HepG2 (cell line): ENCODE results near the gene PGC. TPM values are rescaled to one million over a fixed set of nuclear protein-coding genes. Genes with fewer than 3 reads are reported as not detected.

Experiments
- CCAR2 ChIP-seq: fragments of 200-400 bp; formaldehyde crosslinking; optimal IDR thresholded peaks from 2 replicates; pipeline ENCODE3; 2018; ENCODE audit warnings: low read depth, mild to moderate bottlenecking, low read length, moderate library complexity
- CEBPG ChIP-seq: IDR thresholded peaks from 2 replicates; pipeline ENCODE4 v1.6.1; 2016
- EZH2 ChIP-seq: conservative IDR thresholded peaks from 2 replicates; pipeline ENCODE4 v1.6.1; 2012; ENCODE audit warnings: mild to moderate bottlenecking, low read depth, low read length, moderate library complexity
- GABPA ChIP-seq, 2 experiments: IDR thresholded peaks; 2 replicates each; pipeline ENCODE4 v1.6.1; 2011 to 2016; ENCODE audit warnings: low read depth in 2 of 2, low read length in 1 of 2, missing biosample characterization in 1 of 2, missing genetic modification characterization in 1 of 2
- IKZF4 ChIP-seq: sonication (generic); formaldehyde crosslinking; IDR thresholded peaks from 2 replicates; pipeline ENCODE4 v1.5.1; 2020; ENCODE audit warnings: borderline replicate concordance, mild to moderate bottlenecking, low read depth, missing genetic modification reagents; ENCODE audit errors: not compliant biosample characterization
- IRX3 ChIP-seq: sonication (generic); formaldehyde crosslinking; IDR thresholded peaks from 2 replicates; pipeline ENCODE4 v1.8.1; 2023; ENCODE audit warnings: mild to moderate bottlenecking, low read depth, missing genetic modification reagents, borderline replicate concordance
- KDM3A ChIP-seq: IDR thresholded peaks from 2 replicates; pipeline ENCODE4 v1.6.1; 2018; ENCODE audit warnings: low read depth, missing compliant biosample characterization
- KLF6 ChIP-seq: IDR thresholded peaks from 2 replicates; pipeline ENCODE4 v1.8.0; 2016; ENCODE audit warnings: missing biosample characterization, missing genetic modification reagents
- LCORL ChIP-seq, 2 experiments: fragments of 450-650 bp in 1 of 2; sonication (generic) in 1 of 2; formaldehyde crosslinking in 1 of 2; IDR thresholded peaks; 2 replicates each; pipeline versions ENCODE4 v1.5.0 to v1.6.1; 2017 to 2020; ENCODE audit warnings: antibody characterized with exemption in 1 of 2, missing genetic modification reagents in 1 of 2
- MBD4 ChIP-seq: IDR thresholded peaks from 2 replicates; pipeline ENCODE4 v1.6.1; 2012; ENCODE audit warnings: low read length, inconsistent platforms, borderline replicate concordance
- MEIS2 ChIP-seq: sonication (generic); formaldehyde crosslinking; IDR thresholded peaks from 2 replicates; pipeline ENCODE4 v1.9.0; 2021; ENCODE audit warnings: mild to moderate bottlenecking, missing genetic modification reagents
- SMAD3 ChIP-seq: sonication (generic); formaldehyde crosslinking; IDR thresholded peaks from 2 replicates; pipeline ENCODE4 v1.4.0; 2020; ENCODE audit warnings: missing genetic modification reagents
- THAP7 ChIP-seq: sonication (generic); formaldehyde crosslinking; IDR thresholded peaks from 2 replicates; pipeline ENCODE4 v1.8.1; 2023; ENCODE audit warnings: mild to moderate bottlenecking, missing genetic modification reagents
- ZC3H13 ChIP-seq: sonication (generic); formaldehyde crosslinking; IDR thresholded peaks from 2 replicates; pipeline ENCODE4 v1.8.1; 2023; ENCODE audit warnings: mild to moderate bottlenecking, missing genetic modification reagents, moderate library complexity
- ZMAT5 ChIP-seq: sonication (generic); formaldehyde crosslinking; IDR thresholded peaks from 2 replicates; pipeline ENCODE4 v1.5.0; 2020; ENCODE audit warnings: mild to moderate bottlenecking, low read depth, missing genetic modification reagents, borderline replicate concordance
- ZNF12 ChIP-seq: sonication (generic); formaldehyde crosslinking; IDR thresholded peaks from 2 replicates; pipeline ENCODE4 v1.5.0; 2020; ENCODE audit warnings: missing genetic modification reagents
- ZNF143 ChIP-seq: sonication (generic); formaldehyde crosslinking; IDR thresholded peaks from 2 replicates; pipeline ENCODE4 v1.4.0; 2020; ENCODE audit warnings: missing genetic modification reagents
- ZNF547 ChIP-seq: sonication (generic); formaldehyde crosslinking; IDR thresholded peaks from 2 replicates; pipeline ENCODE4 v1.5.1; 2020; ENCODE audit warnings: mild to moderate bottlenecking, missing genetic modification reagents
- ZNF572 ChIP-seq: sonication (generic); formaldehyde crosslinking; IDR thresholded peaks from 2 replicates; pipeline ENCODE4 v1.5.1; 2020; ENCODE audit warnings: mild to moderate bottlenecking, missing genetic modification reagents
- ZNF678 ChIP-seq: sonication (generic); formaldehyde crosslinking; IDR thresholded peaks from 2 replicates; pipeline ENCODE4 v1.4.0; 2020; ENCODE audit warnings: mild to moderate bottlenecking, missing genetic modification reagents
- ZNF773 ChIP-seq: sonication (generic); formaldehyde crosslinking; IDR thresholded peaks from 2 replicates; pipeline ENCODE4 v1.4.0; 2020; ENCODE audit warnings: missing genetic modification reagents, borderline replicate concordance
- ZNF782 ChIP-seq: sonication (generic); formaldehyde crosslinking; IDR thresholded peaks from 2 replicates; pipeline ENCODE4 v1.4.0; 2020; ENCODE audit warnings: missing genetic modification reagents, mild to moderate bottlenecking, borderline replicate concordance
- ZNF850 ChIP-seq: sonication (generic); formaldehyde crosslinking; conservative IDR thresholded peaks from 2 replicates; pipeline ENCODE4 v1.9.0; 2021; ENCODE audit warnings: mild to moderate bottlenecking, missing genetic modification reagents
- ZSCAN20 ChIP-seq: sonication (generic); formaldehyde crosslinking; IDR thresholded peaks from 2 replicates; pipeline ENCODE4 v1.4.0; 2020; ENCODE audit warnings: missing genetic modification reagents, mild to moderate bottlenecking, borderline replicate concordance
- ZSCAN29 ChIP-seq: sonication (generic); formaldehyde crosslinking; conservative IDR thresholded peaks from 2 replicates; pipeline ENCODE4 v1.4.0; 2020; ENCODE audit warnings: mild to moderate bottlenecking, missing genetic modification reagents
- polyA plus RNA-seq, 8 experiments: library from polyadenylated mRNA; depleted of rRNA in 3 of 8; stranded (reverse) in 7 of 8; unstranded in 1 of 8; fragments of >200 nt; fragmentation: Illumina TruSeq in 4 of 8; extraction: Trizol in 4 of 8; gene quantifications; 2 replicates each; pipeline versions ENCODE4 v1.2.1 to v1.2.3, GENCODE V29; 2011 to 2016; ENCODE audit warnings: low read depth in 4 of 8, missing spikeins in 1 of 8, mixed read lengths in 1 of 8; ENCODE audit not compliant: insufficient read depth in 1 of 8
- total RNA-seq, 5 experiments: library from RNA; depleted of rRNA; stranded (reverse); fragments of >200 nt; fragmentation: Illumina TruSeq; extraction: Trizol; gene quantifications; 2 replicates each; pipeline ENCODE4 v1.2.3, GENCODE V29; 2016; ENCODE audit warnings: low read depth in 1 of 5
- TF ChIP-seq, protein P1 (sequence below): sonication (generic); formaldehyde crosslinking; IDR thresholded peaks from 2 replicates; pipeline ENCODE4 v1.8.1; 2022; ENCODE audit warnings: mild to moderate bottlenecking, missing genetic modification reagents
- TF ChIP-seq, protein P2 (sequence below): sonication (generic); formaldehyde crosslinking; conservative IDR thresholded peaks from 2 replicates; pipeline ENCODE4 v1.4.0; 2020; ENCODE audit warnings: missing genetic modification reagents

PGC gene
- total and polyA plus RNA-seq, 2 of the 13 experiments (the other 11 are each of a cell fraction or from before 2014, with no cell fraction given): 426 to 502 TPM

DNA sequence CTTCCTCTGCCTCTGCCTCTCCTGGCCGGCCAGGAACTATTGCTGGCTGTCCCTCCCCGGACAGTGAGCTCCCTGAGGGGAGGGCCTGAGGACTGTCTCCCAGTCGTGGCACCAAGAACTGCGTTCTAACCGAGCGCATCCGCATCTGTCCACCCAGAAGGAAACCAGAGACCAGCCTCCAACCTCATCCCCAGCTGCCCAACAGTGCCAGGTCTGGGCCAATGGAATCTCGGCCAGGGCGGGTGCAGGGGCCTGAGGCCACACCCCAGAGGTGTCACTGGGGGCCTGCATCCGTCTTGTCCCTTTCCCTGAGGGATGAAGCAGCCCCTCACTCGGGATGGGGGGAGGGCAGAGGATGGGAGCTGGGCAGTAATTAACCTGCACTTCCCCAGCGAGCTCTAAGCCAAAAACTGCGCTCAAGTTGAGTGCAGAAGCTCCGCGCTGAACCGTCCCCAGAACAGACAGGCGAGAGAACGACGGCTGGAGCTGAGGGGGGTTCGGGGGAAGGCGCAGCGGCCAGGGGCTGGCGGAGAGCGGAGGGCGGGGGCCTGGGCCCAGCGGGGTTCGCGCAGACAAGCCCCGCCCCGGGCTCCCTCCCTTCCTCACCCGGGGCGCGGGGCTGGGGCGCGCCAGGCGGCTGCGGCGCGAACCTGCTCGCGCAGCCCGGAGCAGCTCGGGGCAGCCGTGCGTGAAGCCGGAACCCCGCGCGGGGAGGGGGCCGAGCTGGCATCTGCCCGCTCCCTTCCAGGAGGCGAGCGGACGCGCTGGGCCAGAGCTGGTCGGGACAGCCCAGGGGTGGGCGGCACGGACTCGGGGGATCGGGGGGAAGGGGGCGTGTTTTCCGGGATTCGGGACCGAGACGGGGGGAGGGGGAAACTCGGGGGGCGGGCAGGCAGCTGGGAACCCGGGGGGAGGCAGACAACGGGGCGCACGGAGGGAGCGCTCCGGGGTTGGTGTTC lies 13.2 kb downstream of the PGC start (continued):
- TF ChIP-seq, protein P1, sequence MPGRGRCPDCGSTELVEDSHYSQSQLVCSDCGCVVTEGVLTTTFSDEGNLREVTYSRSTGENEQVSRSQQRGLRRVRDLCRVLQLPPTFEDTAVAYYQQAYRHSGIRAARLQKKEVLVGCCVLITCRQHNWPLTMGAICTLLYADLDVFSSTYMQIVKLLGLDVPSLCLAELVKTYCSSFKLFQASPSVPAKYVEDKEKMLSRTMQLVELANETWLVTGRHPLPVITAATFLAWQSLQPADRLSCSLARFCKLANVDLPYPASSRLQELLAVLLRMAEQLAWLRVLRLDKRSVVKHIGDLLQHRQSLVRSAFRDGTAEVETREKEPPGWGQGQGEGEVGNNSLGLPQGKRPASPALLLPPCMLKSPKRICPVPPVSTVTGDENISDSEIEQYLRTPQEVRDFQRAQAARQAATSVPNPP (CRISPR knock-in tag): no peak
- TF ChIP-seq ZSCAN20 (CRISPR knock-in tag) (no peak), ZNF547 (CRISPR knock-in tag) (peak; percentile 90), GABPA (IDR thresholded peaks at IDR 0.05; ENCODE audit: low read depth, low read length) (no peak), GABPA (CRISPR knock-in tag; IDR thresholded peaks at IDR 0.05; ENCODE audit: low read depth) (no peak), ZNF782 (CRISPR knock-in tag) (no peak), EZH2 (no peak), MBD4 (no peak), ZNF12 (CRISPR knock-in tag) (no peak), ZNF143 (peak; percentile 14; the same call in 1 of the 2 replicates), ZSCAN29 (CRISPR knock-in tag) (peak; percentile 40; the same call in 1 of the 2 replicates), MEIS2 (CRISPR knock-in tag) (no peak), CEBPG (CRISPR knock-in tag) (no peak), CCAR2 (no peak), IRX3 (CRISPR knock-in tag) (no peak), ZNF572 (CRISPR knock-in tag) (no peak), THAP7 (CRISPR knock-in tag) (no peak), SMAD3 (CRISPR knock-in tag) (no peak), ZMAT5 (CRISPR knock-in tag) (no peak), ZC3H13 (CRISPR knock-in tag) (peak; percentile 18; the same call in 1 of the 2 replicates), ZNF850 (no peak), KDM3A (no peak), ZNF678 (CRISPR knock-in tag) (no peak), ZNF773 (CRISPR knock-in tag) (no peak), KLF6 (CRISPR knock-in tag) (no peak; the same call in 1 of the 2 replicates), IKZF4 (CRISPR knock-in tag) (peak; percentile 36), LCORL (IDR thresholded peaks at IDR 0.05) (no peak), LCORL (CRISPR knock-in tag; IDR thresholded peaks at IDR 0.05) (peak; percentile 42; the same call in 1 of the 2 replicates)
- TF ChIP-seq, protein P2, sequence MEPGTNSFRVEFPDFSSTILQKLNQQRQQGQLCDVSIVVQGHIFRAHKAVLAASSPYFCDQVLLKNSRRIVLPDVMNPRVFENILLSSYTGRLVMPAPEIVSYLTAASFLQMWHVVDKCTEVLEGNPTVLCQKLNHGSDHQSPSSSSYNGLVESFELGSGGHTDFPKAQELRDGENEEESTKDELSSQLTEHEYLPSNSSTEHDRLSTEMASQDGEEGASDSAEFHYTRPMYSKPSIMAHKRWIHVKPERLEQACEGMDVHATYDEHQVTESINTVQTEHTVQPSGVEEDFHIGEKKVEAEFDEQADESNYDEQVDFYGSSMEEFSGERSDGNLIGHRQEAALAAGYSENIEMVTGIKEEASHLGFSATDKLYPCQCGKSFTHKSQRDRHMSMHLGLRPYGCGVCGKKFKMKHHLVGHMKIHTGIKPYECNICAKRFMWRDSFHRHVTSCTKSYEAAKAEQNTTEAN (CRISPR knock-in tag): 0 out of 2 replicates have a peak, but pooled peaks have one; percentile 41
